ENCODE data around the gene DBP.
A peak's percentile ranks its signal among the peaks of the same experiment; 100 is the strongest.

DBP gene

GRCh38 chr19:48676487-48676886 is 39.3 kb upstream of the DBP start:
- Histone ChIP-seq H3K4me3 (ENCODE audit: low read depth, low read length, poor library complexity, severe bottlenecking) (no peak overlapping the region), H4K20me1 (ENCODE audit: insufficient read depth, low read length) (no peaks in the 10 kb centered on the region), H3K9me3 (ENCODE audit: low read length) (no peaks in the 10 kb centered on the region), H3F3A (ENCODE audit: insufficient read depth, low read length) (no peaks in the 10 kb centered on the region), H3K36me3 (ENCODE audit: insufficient read depth, low read length) (no peaks in the 10 kb centered on the region), H3K9me2 (ENCODE audit: low read depth, low read length) (no peaks in the 10 kb centered on the region), H3K4me1 (ENCODE audit: insufficient read depth, low read length, severe bottlenecking) (peaks cover 6% of the 10 kb centered on the region), H3K79me2 (ENCODE audit: insufficient read depth, low read length) (no peaks in the 10 kb centered on the region), H3K4me2 (ENCODE audit: low read length) (no peak overlapping the region), H3K9ac (ENCODE audit: low read length) (no peak overlapping the region), H3K27me3 (ENCODE audit: insufficient read depth, low read length) (0 out of 2 replicates have a peak, but pooled peaks cover 5% of the 10 kb centered on the region), H3K27ac (ENCODE audit: low read depth, low read length, poor library complexity, severe bottlenecking) (no peak overlapping the region), H2AFZ (ENCODE audit: low read length) (no peak overlapping the region)
- TF ChIP-seq EZH2 (IDR thresholded peaks at IDR 0.05; ENCODE audit: borderline replicate concordance, low read length), result no peak
- TF ChIP-seq CTCF (IDR thresholded peaks at IDR 0.05; ENCODE audit: low read length), result no peak

- Histone ChIP-seq H3K27me3 (ENCODE audit: insufficient read depth, low read length) (0 out of 2 replicates have a peak, but pooled peaks cover 5% of the 10 kb centered on the region), H3K4me2 (ENCODE audit: low read length) (no peak overlapping the region), H3K36me3 (ENCODE audit: insufficient read depth, low read length) (no peaks in the 10 kb centered on the region), H3K79me2 (ENCODE audit: insufficient read depth, low read length) (no peaks in the 10 kb centered on the region), H3K9me2 (ENCODE audit: low read depth, low read length) (no peaks in the 10 kb centered on the region), H3K27ac (ENCODE audit: low read depth, low read length, poor library complexity, severe bottlenecking) (no peak overlapping the region), H3K4me3 (ENCODE audit: low read depth, low read length, poor library complexity, severe bottlenecking) (no peak overlapping the region), H3F3A (ENCODE audit: insufficient read depth, low read length) (no peaks in the 10 kb centered on the region), H4K20me1 (ENCODE audit: insufficient read depth, low read length) (no peaks in the 10 kb centered on the region), H2AFZ (ENCODE audit: low read length) (no peak overlapping the region), H3K9me3 (ENCODE audit: low read length) (no peaks in the 10 kb centered on the region), H3K9ac (ENCODE audit: low read length) (no peak overlapping the region), H3K4me1 (ENCODE audit: insufficient read depth, low read length, severe bottlenecking) (peaks cover 6% of the 10 kb centered on the region)
- peak; percentile 83 for TF ChIP-seq CTCF (IDR thresholded peaks at IDR 0.05; ENCODE audit: low read length)
- TF ChIP-seq EZH2 (IDR thresholded peaks at IDR 0.05; ENCODE audit: borderline replicate concordance, low read length), result no peak
Measured at GRCh38 chr19:48674921-48675824, 38.0 kb upstream of the DBP start.

- no peak overlapping the region for H3K4me3 ChIP-seq (ENCODE audit: low read depth, low read length, poor library complexity, severe bottlenecking)
- H3F3A ChIP-seq (ENCODE audit: insufficient read depth, low read length), result no peaks in the 10 kb centered on the region
- no peaks in the 10 kb centered on the region for H3K36me3 ChIP-seq (ENCODE audit: insufficient read depth, low read length)
- H3K4me2 ChIP-seq (ENCODE audit: low read length), result no peak overlapping the region
- H2AFZ ChIP-seq (ENCODE audit: low read length), result no peak overlapping the region
- 0 out of 2 replicates have a peak, but pooled peaks cover 5% of the 10 kb centered on the region for H3K27me3 ChIP-seq (ENCODE audit: insufficient read depth, low read length)
- no peak overlapping the region for H3K27ac ChIP-seq (ENCODE audit: low read depth, low read length, poor library complexity, severe bottlenecking)
- no peak overlapping the region for H3K9ac ChIP-seq (ENCODE audit: low read length)
- H3K4me1 ChIP-seq (ENCODE audit: insufficient read depth, low read length, severe bottlenecking), result peaks cover 6% of the 10 kb centered on the region
- no peaks in the 10 kb centered on the region for H4K20me1 ChIP-seq (ENCODE audit: insufficient read depth, low read length)
- TF ChIP-seq CTCF (IDR thresholded peaks at IDR 0.05; ENCODE audit: low read length), result no peak
- no peak for TF ChIP-seq EZH2 (IDR thresholded peaks at IDR 0.05; ENCODE audit: borderline replicate concordance, low read length)
- no peaks in the 10 kb centered on the region for H3K79me2 ChIP-seq (ENCODE audit: insufficient read depth, low read length)
- H3K9me3 ChIP-seq (ENCODE audit: low read length), result no peaks in the 10 kb centered on the region
- H3K9me2 ChIP-seq (ENCODE audit: low read depth, low read length), result no peaks in the 10 kb centered on the region
Measured at GRCh38 chr19:48674216-48674809, 37.1 kb upstream of the DBP start.

Measured in OCI-LY1 (cell line).